HepG2 (cell line): ENCODE results near the gene ALPK1. TPM values are rescaled to one million over a fixed set of nuclear protein-coding genes. Genes with fewer than 3 reads are reported as not detected.

ENCODE experiments used
- ATAC-seq: fragments of 200-7000 bp; cut with Tn5 transposase; 3 replicates; pipeline ENCODE4 v1.9.1; 2020; ENCODE audit warnings: mild to moderate bottlenecking, moderate library complexity
- BruUV-seq: library from RNA; stranded (reverse); fragments of 400-500 nt; replicated peaks from 2 replicates; lab custom pipeline; 2021; lab: Mats Ljungman, UMichigan
- CTCF ChIA-PET: fragments of 300-600 bp; formaldehyde crosslinking; extraction: SDS; loops from one replicate; lab custom pipeline; 2021; ENCODE audit warnings: low total read pairs, inconsistent platforms, low intra/inter-chr PET ratio; lab: Yijun Ruan, JAX
- POLR2A ChIA-PET: fragments of 350-600 bp; sonication (Branson Sonifier 250); formaldehyde crosslinking; loops from one replicate; lab custom pipeline; 2020; ENCODE audit warnings: antibody characterized with exemption, inconsistent platforms; lab: Yijun Ruan, JAX
- DNase-seq: peaks from one replicate; pipeline ENCODE4 v3.0.0-alpha.2; 2015; ENCODE audit warnings: low spot score
- FAIRE-seq: peaks from 3 replicates; lab custom pipeline; 2011; peaks lifted over from hg19 to GRCh38; lab: Jason Lieb, UNC
- H2AFZ ChIP-seq: one replicate; pipeline ENCODE4 v1.6.1; 2011; ENCODE audit warnings: low read length, inconsistent platforms
- H3K27ac ChIP-seq: fragments of 300-600 bp; 3 replicates; pipeline ENCODE4 v1.8.0; 2011; ENCODE audit warnings: mixed run types, mild to moderate bottlenecking, mixed read lengths, low read length, inconsistent platforms; ENCODE audit not compliant: insufficient read depth; ENCODE audit errors: extremely low read length
- H3K27me3 ChIP-seq, 2 experiments: fragments of 200-600 bp in 1 of 2; 2 replicates in 1 of 2; 3 replicates in 1 of 2; pipeline versions ENCODE4 v1.6.0 to v1.8.0; 2011; ENCODE audit warnings: low read length in 2 of 2, mild to moderate bottlenecking in 2 of 2, moderate library complexity in 2 of 2, inconsistent platforms in 1 of 2; ENCODE audit not compliant: insufficient read depth in 2 of 2, control insufficient read depth in 1 of 2
- H3K36me3 ChIP-seq, 2 experiments: fragments of 200-600 bp in 1 of 2; replicated peaks in 1 of 2; 2 replicates in 1 of 2; 3 replicates in 1 of 2; pipeline versions ENCODE4 v1.5.1 to v1.8.0; 2011; ENCODE audit warnings: low read length in 2 of 2, inconsistent platforms in 1 of 2; ENCODE audit not compliant: insufficient read depth in 2 of 2, control insufficient read depth in 1 of 2
- H3K4me1 ChIP-seq: 2 replicates; pipeline ENCODE4 v1.5.1; 2012; ENCODE audit warnings: low read length, inconsistent platforms; ENCODE audit not compliant: insufficient read depth
- H3K4me2 ChIP-seq: 2 replicates; pipeline ENCODE4 v1.6.0; 2011; ENCODE audit warnings: low read depth, low read length, inconsistent platforms
- H3K4me3 ChIP-seq, 3 experiments: fragments of 200-600 bp in 1 of 3; sonication (generic), shearing (Covaris generic) in 1 of 3; replicated peaks in 1 of 3; 2 replicates each; pipeline ENCODE4 v1.5.1; 2011 to 2016; ENCODE audit warnings: low read length in 3 of 3, inconsistent platforms in 2 of 3, low read depth in 2 of 3, mild to moderate bottlenecking in 2 of 3, control low read depth in 1 of 3, mixed read lengths in 1 of 3; ENCODE audit not compliant: insufficient read depth in 1 of 3
- H3K79me2 ChIP-seq: one replicate; pipeline ENCODE4 v1.6.1; 2011; ENCODE audit warnings: low read length, inconsistent platforms; ENCODE audit not compliant: insufficient read depth
- H3K9ac ChIP-seq: 2 replicates; pipeline ENCODE4 v1.6.0; 2011; ENCODE audit warnings: mild to moderate bottlenecking, low read depth, low read length, inconsistent platforms; ENCODE audit not compliant: insufficient read depth
- H3K9me3 ChIP-seq: 2 replicates; pipeline ENCODE4 v1.5.1; 2012; ENCODE audit warnings: mild to moderate bottlenecking, low read length
- H4K20me1 ChIP-seq: 2 replicates; pipeline ENCODE4 v1.6.0; 2011; ENCODE audit warnings: inconsistent platforms, mild to moderate bottlenecking, low read length, moderate library complexity; ENCODE audit not compliant: insufficient read depth
- ASH2L ChIP-seq: fragments of 300-600, 200-600 bp; sonication (generic); IDR thresholded peaks from 2 replicates; pipeline ENCODE4 v1.7.0; 2017; ENCODE audit warnings: low read depth, mild to moderate bottlenecking, moderate library complexity, mixed read lengths, low read length; ENCODE audit not compliant: insufficient read length
- CAMTA2 ChIP-seq: sonication (generic); formaldehyde crosslinking; IDR thresholded peaks from 2 replicates; pipeline ENCODE4 v1.4.0; 2020; ENCODE audit warnings: mild to moderate bottlenecking, missing genetic modification reagents, borderline replicate concordance
- KLF9 ChIP-seq: IDR thresholded peaks from 2 replicates; pipeline ENCODE4 v1.6.1; 2016; ENCODE audit warnings: low read depth
- MIER3 ChIP-seq: IDR thresholded peaks from 2 replicates; pipeline ENCODE4 v1.6.1; 2016; ENCODE audit warnings: missing compliant biosample characterization, borderline replicate concordance
- PHF5A ChIP-seq: IDR thresholded peaks from one replicate; pipeline ENCODE4 v1.6.1; 2018; ENCODE audit warnings: low read depth, missing genetic modification reagents; ENCODE audit not compliant: unreplicated experiment
- REXO4 ChIP-seq: sonication (generic); formaldehyde crosslinking; IDR thresholded peaks from 2 replicates; pipeline ENCODE4 v1.8.0; 2022; ENCODE audit warnings: missing genetic modification reagents, mild to moderate bottlenecking, borderline replicate concordance
- SALL2 ChIP-seq: sonication (generic); formaldehyde crosslinking; IDR thresholded peaks from 2 replicates; pipeline ENCODE4 v1.8.1; 2023; ENCODE audit warnings: mild to moderate bottlenecking, missing genetic modification reagents, inconsistent platforms
- SMARCE1 ChIP-seq: fragments of 450-650 bp; IDR thresholded peaks from 2 replicates; pipeline ENCODE4 v1.6.1; 2017; ENCODE audit warnings: borderline replicate concordance
- TOE1 ChIP-seq: sonication (generic); formaldehyde crosslinking; IDR thresholded peaks from 2 replicates; pipeline ENCODE4 v1.4.0; 2020; ENCODE audit warnings: mild to moderate bottlenecking, missing genetic modification reagents
- ZFAT ChIP-seq: sonication (generic); formaldehyde crosslinking; conservative IDR thresholded peaks from 2 replicates; pipeline ENCODE4 v1.8.1; 2023; ENCODE audit warnings: missing genetic modification reagents, inconsistent platforms
- ZNF263 ChIP-seq: sonication (generic); formaldehyde crosslinking; IDR thresholded peaks from 2 replicates; pipeline ENCODE4 v1.4.0; 2020; ENCODE audit warnings: missing genetic modification reagents
- ZNF720 ChIP-seq: sonication (generic); formaldehyde crosslinking; IDR thresholded peaks from 2 replicates; pipeline ENCODE4 v1.4.0; 2020; ENCODE audit warnings: missing genetic modification reagents
- WGBS: methylation state at CpG from one replicate; pipeline ENCODE4 v1.1.6; 2017; ENCODE audit warnings: low lambda C conversion rate; 5-methylcytosine and 5-hydroxymethylcytosine counted together
- in situ Hi-C: cut with HindIII; loops from 2 replicates; pipeline ENCODE4 v1.10.0; 2017; ENCODE audit warnings: low pct_unique_long_range_greater_than_20kb; ENCODE audit not compliant: extremely low pct_ligation_motif_present
- intact Hi-C: fragments of 100-400 bp; cut with micrococcal nuclease; formaldehyde crosslinking; loops from one replicate; pipeline ENCODE4 v1.10.0; 2022; ENCODE audit not compliant: unreplicated experiment
- polyA plus RNA-seq, 8 experiments: library from polyadenylated mRNA; depleted of rRNA in 3 of 8; stranded (reverse) in 7 of 8; unstranded in 1 of 8; fragments of >200 nt; fragmentation: Illumina TruSeq in 4 of 8; extraction: Trizol in 4 of 8; gene quantifications; 2 replicates each; pipeline versions ENCODE4 v1.2.1 to v1.2.3, GENCODE V29; 2011 to 2016; ENCODE audit warnings: low read depth in 4 of 8, missing spikeins in 1 of 8, mixed read lengths in 1 of 8; ENCODE audit not compliant: insufficient read depth in 1 of 8
- total RNA-seq, 5 experiments: library from RNA; depleted of rRNA; stranded (reverse); fragments of >200 nt; fragmentation: Illumina TruSeq; extraction: Trizol; gene quantifications; 2 replicates each; pipeline ENCODE4 v1.2.3, GENCODE V29; 2016; ENCODE audit warnings: low read depth in 1 of 5
- TF ChIP-seq, protein P1 (sequence below): sonication (generic); formaldehyde crosslinking; IDR thresholded peaks from 2 replicates; pipeline ENCODE4 v1.5.0; 2020; ENCODE audit warnings: mild to moderate bottlenecking, missing genetic modification reagents, borderline replicate concordance

The ALPK1 gene
- total and polyA plus RNA-seq, 2 of the 13 experiments (the other 11 are each of a cell fraction or from before 2014, with no cell fraction given), result 0.61 to 1.3 TPM

GRCh38 chr4:112315446-112315845 is 18.3 kb downstream of the ALPK1 start:
- Histone ChIP-seq H3K27ac (no peak overlapping the region), H3K9ac (no peak overlapping the region), H3K4me2 (no peak overlapping the region), H2AFZ (no peak overlapping the region), H3K9me3 (no peaks in the 10 kb centered on the region), H3K4me1 (no peaks in the 10 kb centered on the region), H4K20me1 (no peaks in the 10 kb centered on the region), H3K27me3 (no peaks in the 10 kb centered on the region), H3K4me3 (no peak overlapping the region), H3K79me2 (no peaks in the 10 kb centered on the region), H3K36me3 (no peaks in the 10 kb centered on the region)
- DNase-seq (no peak), FAIRE-seq (no peak), ATAC-seq (no peak)
- BruUV-seq, result no TSS peak
- CTCF ChIA-PET, result no interaction called here
- POLR2A ChIA-PET, result no interaction called here
- in situ Hi-C loops (no loop called here), intact Hi-C loops (no loop called here)
- no peak for TF ChIP-seq ASH2L
- WGBS, result 74% methylated on average over 3 of the region's 3 CpGs

DNA sequence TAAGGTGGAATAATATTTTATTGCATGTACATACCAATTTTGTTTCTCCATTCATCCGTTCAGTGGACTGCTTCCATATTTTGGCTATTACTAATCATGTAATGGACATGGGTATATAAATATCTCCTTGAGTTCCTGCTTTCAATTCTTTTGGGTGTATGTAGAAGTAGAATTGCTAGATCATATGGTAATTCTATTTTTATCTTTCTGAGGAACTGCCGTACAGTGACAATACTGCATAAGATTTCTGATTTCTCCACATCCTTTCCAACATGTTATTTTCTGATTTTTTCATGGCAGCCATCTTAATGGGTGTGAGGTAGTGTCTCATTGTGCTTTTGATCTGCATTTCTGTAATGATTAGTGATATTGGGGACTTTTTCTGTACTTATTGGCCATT is 19.2 kb downstream of the ALPK1 start:
- Histone ChIP-seq H2AFZ (no peak overlapping the region), H3K27me3 (no peaks in the 10 kb centered on the region), H3K79me2 (no peaks in the 10 kb centered on the region), H3K9me3 (no peaks in the 10 kb centered on the region), H3K4me3 (no peak overlapping the region), H4K20me1 (no peaks in the 10 kb centered on the region), H3K27ac (no peak overlapping the region), H3K4me1 (no peaks in the 10 kb centered on the region), H3K9ac (no peak overlapping the region), H3K36me3 (no peaks in the 10 kb centered on the region), H3K4me2 (no peak overlapping the region)
- in situ Hi-C loops, result no loop called here
- ATAC-seq (no peak), DNase-seq (no peak), FAIRE-seq (no peak)
- BruUV-seq, result no TSS peak
- ChIA-PET POLR2A (no interaction called here), CTCF (no interaction called here)
- 84% methylated on average over 2 of the region's 2 CpGs for WGBS
- intact Hi-C loops, result no loop called here
- TF ChIP-seq CAMTA2 (CRISPR knock-in tag) (no peak), TOE1 (no peak), REXO4 (CRISPR knock-in tag) (no peak), PHF5A (CRISPR knock-in tag) (no peak), KLF9 (CRISPR knock-in tag) (no peak), SALL2 (CRISPR knock-in tag) (no peak), MIER3 (CRISPR knock-in tag) (no peak), SMARCE1 (no peak), ZFAT (CRISPR knock-in tag) (no peak), ZNF263 (CRISPR knock-in tag) (no peak), ZNF720 (no peak)
- TF ChIP-seq, protein P1, sequence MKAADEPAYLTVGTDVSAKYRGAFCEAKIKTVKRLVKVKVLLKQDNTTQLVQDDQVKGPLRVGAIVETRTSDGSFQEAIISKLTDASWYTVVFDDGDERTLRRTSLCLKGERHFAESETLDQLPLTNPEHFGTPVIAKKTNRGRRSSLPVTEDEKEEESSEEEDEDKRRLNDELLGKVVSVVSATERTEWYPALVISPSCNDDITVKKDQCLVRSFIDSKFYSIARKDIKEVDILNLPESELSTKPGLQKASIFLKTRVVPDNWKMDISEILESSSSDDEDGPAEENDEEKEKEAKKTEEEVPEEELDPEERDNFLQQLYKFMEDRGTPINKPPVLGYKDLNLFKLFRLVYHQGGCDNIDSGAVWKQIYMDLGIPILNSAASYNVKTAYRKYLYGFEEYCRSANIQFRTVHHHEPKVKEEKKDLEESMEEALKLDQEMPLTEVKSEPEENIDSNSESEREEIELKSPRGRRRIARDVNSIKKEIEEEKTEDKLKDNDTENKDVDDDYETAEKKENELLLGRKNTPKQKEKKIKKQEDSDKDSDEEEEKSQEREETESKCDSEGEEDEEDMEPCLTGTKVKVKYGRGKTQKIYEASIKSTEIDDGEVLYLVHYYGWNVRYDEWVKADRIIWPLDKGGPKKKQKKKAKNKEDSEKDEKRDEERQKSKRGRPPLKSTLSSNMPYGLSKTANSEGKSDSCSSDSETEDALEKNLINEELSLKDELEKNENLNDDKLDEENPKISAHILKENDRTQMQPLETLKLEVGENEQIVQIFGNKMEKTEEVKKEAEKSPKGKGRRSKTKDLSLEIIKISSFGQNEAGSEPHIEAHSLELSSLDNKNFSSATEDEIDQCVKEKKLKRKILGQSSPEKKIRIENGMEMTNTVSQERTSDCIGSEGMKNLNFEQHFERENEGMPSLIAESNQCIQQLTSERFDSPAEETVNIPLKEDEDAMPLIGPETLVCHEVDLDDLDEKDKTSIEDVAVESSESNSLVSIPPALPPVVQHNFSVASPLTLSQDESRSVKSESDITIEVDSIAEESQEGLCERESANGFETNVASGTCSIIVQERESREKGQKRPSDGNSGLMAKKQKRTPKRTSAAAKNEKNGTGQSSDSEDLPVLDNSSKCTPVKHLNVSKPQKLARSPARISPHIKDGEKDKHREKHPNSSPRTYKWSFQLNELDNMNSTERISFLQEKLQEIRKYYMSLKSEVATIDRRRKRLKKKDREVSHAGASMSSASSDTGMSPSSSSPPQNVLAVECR (CRISPR knock-in tag), result no peak
